GM23338 (cell line): ENCODE results near the gene HSPA1B.
"Not testable (repeated sequence)": the region's sequence is repeated elsewhere in the genome, so short reads cannot be mapped to it uniquely, and the experiment has no call there.

Source experiments
- EZH2 ChIP-seq: fragments of 200-600 bp; sonication (generic); IDR thresholded peaks from one replicate; pipeline ENCODE4 v1.8.0; 2017; ENCODE audit warnings: antibody characterized with exemption, mild to moderate bottlenecking, low read depth; ENCODE audit not compliant: unreplicated experiment
- POLR2AphosphoS5 ChIP-seq: IDR thresholded peaks from 2 replicates; pipeline ENCODE4 v1.6.1; 2016; ENCODE audit warnings: antibody characterized with exemption, low read depth
- TF ChIP-seq, protein P1 (sequence below), 2 experiments: fragments of 200-600 bp in 1 of 2; sonication (generic) in 1 of 2; conservative IDR thresholded peaks; 2 replicates each; pipeline versions ENCODE4 v1.5.1 to v1.6.1; 2016 to 2017; ENCODE audit warnings: antibody characterized with exemption in 2 of 2, low read depth in 2 of 2, mild to moderate bottlenecking in 2 of 2, moderate library complexity in 1 of 2
- TF ChIP-seq, protein P2 (sequence below): IDR thresholded peaks from one replicate; pipeline ENCODE4 v1.6.1; 2018; ENCODE audit warnings: antibody characterized with exemption; ENCODE audit not compliant: unreplicated experiment

DNA sequence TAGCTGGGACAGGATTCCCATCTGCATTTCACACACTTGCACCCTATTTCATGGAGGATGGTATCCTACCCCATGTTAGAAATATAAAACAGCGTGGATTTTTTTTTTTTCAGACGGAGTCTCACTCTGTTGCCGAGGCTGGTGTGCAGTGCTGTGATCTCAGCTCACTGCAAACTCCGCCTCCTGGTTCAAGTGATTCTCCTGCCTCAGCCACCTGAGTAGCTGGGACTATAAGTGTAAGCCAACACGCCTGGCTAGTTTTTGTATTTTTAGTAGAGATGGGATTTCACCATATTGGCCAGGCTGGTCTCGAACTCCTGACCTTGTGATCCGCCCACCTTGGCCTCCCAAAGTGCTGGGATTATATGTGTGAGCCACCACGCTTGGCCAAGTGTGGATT lies 30.2 kb downstream of the HSPA1B start:
- TF ChIP-seq, protein P1, sequence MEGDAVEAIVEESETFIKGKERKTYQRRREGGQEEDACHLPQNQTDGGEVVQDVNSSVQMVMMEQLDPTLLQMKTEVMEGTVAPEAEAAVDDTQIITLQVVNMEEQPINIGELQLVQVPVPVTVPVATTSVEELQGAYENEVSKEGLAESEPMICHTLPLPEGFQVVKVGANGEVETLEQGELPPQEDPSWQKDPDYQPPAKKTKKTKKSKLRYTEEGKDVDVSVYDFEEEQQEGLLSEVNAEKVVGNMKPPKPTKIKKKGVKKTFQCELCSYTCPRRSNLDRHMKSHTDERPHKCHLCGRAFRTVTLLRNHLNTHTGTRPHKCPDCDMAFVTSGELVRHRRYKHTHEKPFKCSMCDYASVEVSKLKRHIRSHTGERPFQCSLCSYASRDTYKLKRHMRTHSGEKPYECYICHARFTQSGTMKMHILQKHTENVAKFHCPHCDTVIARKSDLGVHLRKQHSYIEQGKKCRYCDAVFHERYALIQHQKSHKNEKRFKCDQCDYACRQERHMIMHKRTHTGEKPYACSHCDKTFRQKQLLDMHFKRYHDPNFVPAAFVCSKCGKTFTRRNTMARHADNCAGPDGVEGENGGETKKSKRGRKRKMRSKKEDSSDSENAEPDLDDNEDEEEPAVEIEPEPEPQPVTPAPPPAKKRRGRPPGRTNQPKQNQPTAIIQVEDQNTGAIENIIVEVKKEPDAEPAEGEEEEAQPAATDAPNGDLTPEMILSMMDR (conservative IDR thresholded peaks at IDR 0.05; ENCODE audit: low read depth in 2 of 2) = not testable (repeated sequence)
- not testable (repeated sequence) for TF ChIP-seq EZH2, POLR2AphosphoS5
- TF ChIP-seq, protein P2, sequence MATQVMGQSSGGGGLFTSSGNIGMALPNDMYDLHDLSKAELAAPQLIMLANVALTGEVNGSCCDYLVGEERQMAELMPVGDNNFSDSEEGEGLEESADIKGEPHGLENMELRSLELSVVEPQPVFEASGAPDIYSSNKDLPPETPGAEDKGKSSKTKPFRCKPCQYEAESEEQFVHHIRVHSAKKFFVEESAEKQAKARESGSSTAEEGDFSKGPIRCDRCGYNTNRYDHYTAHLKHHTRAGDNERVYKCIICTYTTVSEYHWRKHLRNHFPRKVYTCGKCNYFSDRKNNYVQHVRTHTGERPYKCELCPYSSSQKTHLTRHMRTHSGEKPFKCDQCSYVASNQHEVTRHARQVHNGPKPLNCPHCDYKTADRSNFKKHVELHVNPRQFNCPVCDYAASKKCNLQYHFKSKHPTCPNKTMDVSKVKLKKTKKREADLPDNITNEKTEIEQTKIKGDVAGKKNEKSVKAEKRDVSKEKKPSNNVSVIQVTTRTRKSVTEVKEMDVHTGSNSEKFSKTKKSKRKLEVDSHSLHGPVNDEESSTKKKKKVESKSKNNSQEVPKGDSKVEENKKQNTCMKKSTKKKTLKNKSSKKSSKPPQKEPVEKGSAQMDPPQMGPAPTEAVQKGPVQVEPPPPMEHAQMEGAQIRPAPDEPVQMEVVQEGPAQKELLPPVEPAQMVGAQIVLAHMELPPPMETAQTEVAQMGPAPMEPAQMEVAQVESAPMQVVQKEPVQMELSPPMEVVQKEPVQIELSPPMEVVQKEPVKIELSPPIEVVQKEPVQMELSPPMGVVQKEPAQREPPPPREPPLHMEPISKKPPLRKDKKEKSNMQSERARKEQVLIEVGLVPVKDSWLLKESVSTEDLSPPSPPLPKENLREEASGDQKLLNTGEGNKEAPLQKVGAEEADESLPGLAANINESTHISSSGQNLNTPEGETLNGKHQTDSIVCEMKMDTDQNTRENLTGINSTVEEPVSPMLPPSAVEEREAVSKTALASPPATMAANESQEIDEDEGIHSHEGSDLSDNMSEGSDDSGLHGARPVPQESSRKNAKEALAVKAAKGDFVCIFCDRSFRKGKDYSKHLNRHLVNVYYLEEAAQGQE = not testable (repeated sequence)
